ENCODE results near the gene MGAT4A.

Gene MGAT4A

DNA sequence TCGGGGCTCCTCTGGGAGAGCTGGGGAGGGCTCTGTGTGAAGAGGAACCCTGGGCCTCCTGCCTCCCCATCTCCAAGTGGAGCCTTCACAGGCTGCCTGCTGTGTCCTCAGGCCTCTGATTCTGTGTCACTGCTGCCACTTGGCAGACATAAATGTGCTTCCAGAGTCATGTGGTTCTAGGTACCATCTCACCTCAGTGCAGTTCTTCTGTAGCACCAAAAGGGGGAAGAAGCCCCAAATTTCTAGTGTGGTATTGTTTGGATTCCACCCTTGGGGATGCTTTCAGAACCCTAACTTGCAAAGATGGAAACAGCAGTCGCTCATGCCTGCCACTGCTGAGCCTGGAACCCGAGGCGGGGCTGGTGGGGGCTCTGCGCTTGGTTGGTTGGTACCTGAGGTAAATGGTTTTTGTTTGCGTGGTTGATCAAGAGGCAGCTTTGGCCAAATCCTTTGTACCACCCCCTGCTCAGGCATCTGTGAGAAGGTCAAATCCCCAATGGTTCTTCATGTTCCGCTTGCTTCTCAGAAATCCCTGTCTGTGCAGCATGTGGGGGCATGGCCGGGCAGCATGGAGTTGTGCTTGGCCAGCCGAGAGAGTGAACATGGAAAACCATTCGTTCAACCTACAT lies 150.2 kb downstream of the MGAT4A start:
- H3K4me1 ChIP-seq (ENCODE audit: insufficient read depth, low read length, poor library complexity, severe bottlenecking): no peaks in the 10 kb centered on the region
- no peak overlapping the region for H3K9ac ChIP-seq (ENCODE audit: low read depth, low read length, poor library complexity, severe bottlenecking)
- H3K79me2 ChIP-seq (ENCODE audit: insufficient read depth, low read length): no peaks in the 10 kb centered on the region
- no peak overlapping the region for H3K4me3 ChIP-seq (ENCODE audit: low read length, poor library complexity, severe bottlenecking)
- H3K9me3 ChIP-seq (ENCODE audit: insufficient read depth, low read depth, low read length): no peaks in the 10 kb centered on the region
- H4K20me1 ChIP-seq (ENCODE audit: insufficient read depth, low read length, poor library complexity, severe bottlenecking): no peaks in the 10 kb centered on the region
- no peak overlapping the region for H3K4me2 ChIP-seq (ENCODE audit: low read depth, low read length, poor library complexity, severe bottlenecking)
- no peak overlapping the region for H2AFZ ChIP-seq (ENCODE audit: low read length)
- no peak for TF ChIP-seq EZH2phosphoT487 (IDR thresholded peaks at IDR 0.05; ENCODE audit: borderline replicate concordance)
- TF ChIP-seq, protein P1, sequence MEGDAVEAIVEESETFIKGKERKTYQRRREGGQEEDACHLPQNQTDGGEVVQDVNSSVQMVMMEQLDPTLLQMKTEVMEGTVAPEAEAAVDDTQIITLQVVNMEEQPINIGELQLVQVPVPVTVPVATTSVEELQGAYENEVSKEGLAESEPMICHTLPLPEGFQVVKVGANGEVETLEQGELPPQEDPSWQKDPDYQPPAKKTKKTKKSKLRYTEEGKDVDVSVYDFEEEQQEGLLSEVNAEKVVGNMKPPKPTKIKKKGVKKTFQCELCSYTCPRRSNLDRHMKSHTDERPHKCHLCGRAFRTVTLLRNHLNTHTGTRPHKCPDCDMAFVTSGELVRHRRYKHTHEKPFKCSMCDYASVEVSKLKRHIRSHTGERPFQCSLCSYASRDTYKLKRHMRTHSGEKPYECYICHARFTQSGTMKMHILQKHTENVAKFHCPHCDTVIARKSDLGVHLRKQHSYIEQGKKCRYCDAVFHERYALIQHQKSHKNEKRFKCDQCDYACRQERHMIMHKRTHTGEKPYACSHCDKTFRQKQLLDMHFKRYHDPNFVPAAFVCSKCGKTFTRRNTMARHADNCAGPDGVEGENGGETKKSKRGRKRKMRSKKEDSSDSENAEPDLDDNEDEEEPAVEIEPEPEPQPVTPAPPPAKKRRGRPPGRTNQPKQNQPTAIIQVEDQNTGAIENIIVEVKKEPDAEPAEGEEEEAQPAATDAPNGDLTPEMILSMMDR (conservative IDR thresholded peaks at IDR 0.05; ENCODE audit: low read length): no peak; the same call in 1 of the 2 replicates
- no peaks in the 10 kb centered on the region for H3K9me2 ChIP-seq (replicated peaks; ENCODE audit: low read depth, low read length)
- no peaks in the 10 kb centered on the region for H3K27me3 ChIP-seq (ENCODE audit: insufficient read depth, low read length, poor library complexity, severe bottlenecking)
- peaks cover 28% of the 10 kb centered on the region; the same call in 1 of the 2 replicates for H3K36me3 ChIP-seq (ENCODE audit: insufficient read depth, low read length)
- no peaks in the 10 kb centered on the region for H3F3A ChIP-seq (ENCODE audit: low read depth)

GRCh38 chr2:98579926-98580325 lies 151.0 kb downstream of the MGAT4A start:
- Histone ChIP-seq H3K9me2 (replicated peaks; ENCODE audit: low read depth, low read length) (no peaks in the 10 kb centered on the region), H3K27me3 (ENCODE audit: insufficient read depth, low read length, poor library complexity, severe bottlenecking) (no peaks in the 10 kb centered on the region), H3F3A (ENCODE audit: low read depth) (no peaks in the 10 kb centered on the region), H3K4me3 (ENCODE audit: low read length, poor library complexity, severe bottlenecking) (no peak overlapping the region), H3K79me2 (ENCODE audit: insufficient read depth, low read length) (no peaks in the 10 kb centered on the region), H4K20me1 (ENCODE audit: insufficient read depth, low read length, poor library complexity, severe bottlenecking) (no peaks in the 10 kb centered on the region), H2AFZ (ENCODE audit: low read length) (no peak overlapping the region), H3K36me3 (ENCODE audit: insufficient read depth, low read length) (peaks cover 28% of the 10 kb centered on the region; the same call in 1 of the 2 replicates), H3K4me1 (ENCODE audit: insufficient read depth, low read length, poor library complexity, severe bottlenecking) (no peaks in the 10 kb centered on the region), H3K4me2 (ENCODE audit: low read depth, low read length, poor library complexity, severe bottlenecking) (no peak overlapping the region), H3K9ac (ENCODE audit: low read depth, low read length, poor library complexity, severe bottlenecking) (no peak overlapping the region), H3K9me3 (ENCODE audit: insufficient read depth, low read depth, low read length) (no peaks in the 10 kb centered on the region)
- TF ChIP-seq EZH2phosphoT487 (IDR thresholded peaks at IDR 0.05; ENCODE audit: borderline replicate concordance): no peak
- TF ChIP-seq, protein P1 (conservative IDR thresholded peaks at IDR 0.05; ENCODE audit: low read length): no peak

GRCh38 chr2:98578231-98578630 lies 152.7 kb downstream of the MGAT4A start:
- TF ChIP-seq, protein P1 (conservative IDR thresholded peaks at IDR 0.05; ENCODE audit: low read length): no peak
- TF ChIP-seq EZH2phosphoT487 (IDR thresholded peaks at IDR 0.05; ENCODE audit: borderline replicate concordance): no peak
- H3K36me3 ChIP-seq (ENCODE audit: insufficient read depth, low read length): peaks cover 23% of the 10 kb centered on the region; the same call in 1 of the 2 replicates

More at GRCh38 chr2:98578231-98578630, 152.7 kb downstream of the MGAT4A start:
- Histone ChIP-seq H3K4me2 (ENCODE audit: low read depth, low read length, poor library complexity, severe bottlenecking) (no peak overlapping the region), H4K20me1 (ENCODE audit: insufficient read depth, low read length, poor library complexity, severe bottlenecking) (no peaks in the 10 kb centered on the region), H3K4me3 (ENCODE audit: low read length, poor library complexity, severe bottlenecking) (no peak overlapping the region), H3K79me2 (ENCODE audit: insufficient read depth, low read length) (no peaks in the 10 kb centered on the region), H3K4me1 (ENCODE audit: insufficient read depth, low read length, poor library complexity, severe bottlenecking) (no peaks in the 10 kb centered on the region), H3K9me3 (ENCODE audit: insufficient read depth, low read depth, low read length) (no peaks in the 10 kb centered on the region), H3K9ac (ENCODE audit: low read depth, low read length, poor library complexity, severe bottlenecking) (no peak overlapping the region), H3K27me3 (ENCODE audit: insufficient read depth, low read length, poor library complexity, severe bottlenecking) (no peaks in the 10 kb centered on the region), H2AFZ (ENCODE audit: low read length) (no peak overlapping the region), H3K9me2 (replicated peaks; ENCODE audit: low read depth, low read length) (no peaks in the 10 kb centered on the region), H3F3A (ENCODE audit: low read depth) (no peaks in the 10 kb centered on the region)

Measured in Loucy (cell line).